Adrenal gland (tissue), 12 donors: ENCODE results near the gene FYB1. TPM values are rescaled to one million over a fixed set of nuclear protein-coding genes. Genes with fewer than 3 reads are reported as not detected.
"Not testable (repeated sequence)": the region's sequence is repeated elsewhere in the genome, so short reads cannot be mapped to it uniquely, and the experiment has no call there.

ENCODE experiments used
- DNase-seq, 7 donors: peaks; one replicate each; pipeline ENCODE4 v3.0.0-alpha.2; 2019 to 2020
- H3K27ac ChIP-seq, 5 donors: fragments of 200-600 bp; sonication (generic) in 4 of 5; 1 replicate in 3 of 5; 2 replicates in 2 of 5; pipeline versions ENCODE4 v1.5.1 to v1.8.0; 2016 to 2020; ENCODE audit warnings: mild to moderate bottlenecking in 1 of 5
- H3K27me3 ChIP-seq: fragments of 200-600 bp; 2 replicates; pipeline ENCODE4 v1.8.0; 2021
- H3K36me3 ChIP-seq, 2 donors: fragments of 200-600 bp; replicated peaks in 1 of 2; 1 replicate in 1 of 2; 2 replicates in 1 of 2; pipeline versions ENCODE4 v1.5.1 to v1.8.0; 2018 to 2022
- H3K4me1 ChIP-seq, 2 donors: fragments of 200-600 bp; replicated peaks in 1 of 2; 1 replicate in 1 of 2; 2 replicates in 1 of 2; pipeline versions ENCODE4 v1.5.1 to v1.8.0; 2018 to 2021
- H3K4me3 ChIP-seq, 4 donors: fragments of 200-600 bp; sonication (generic) in 3 of 4; one replicate each; pipeline ENCODE4 v1.5.1; 2016 to 2018
- H3K9me3 ChIP-seq, 3 donors: fragments of 200-600 bp; sonication (generic) in 1 of 3; replicated peaks in 1 of 3; 1 replicate in 2 of 3; 2 replicates in 1 of 3; pipeline versions ENCODE4 v1.5.1 to v1.8.0; 2016 to 2021
- POLR2A ChIP-seq, 2 donors: fragments of 450-650 bp; IDR thresholded peaks; one replicate each; pipeline ENCODE4 v1.6.1; 2017; ENCODE audit warnings: antibody characterized with exemption in 2 of 2, mild to moderate bottlenecking in 2 of 2, moderate library complexity in 1 of 2
- WGBS, 4 donors: extraction: QIAGEN DNeasy Blood & Tissue Kit in 2 of 4; methylation state at CpG; one replicate each; pipeline versions ENCODE4 v1.1.5 to v1.1.7; 2013 to 2017; 5-methylcytosine and 5-hydroxymethylcytosine counted together
- intact Hi-C, 2 donors: fragments of 100-400 bp; cut with DNase I; formaldehyde crosslinking; loops; one replicate each; pipeline versions ENCODE4 v1.14.1 to v1.15.0; 2022 to 2023
- polyA plus RNA-seq, 3 donors: library from polyadenylated mRNA; stranded (reverse); fragments of 200-250 nt in 2 of 3; fragments of 350-450 nt in 1 of 3; fragmentation: Illumina TruSeq in 1 of 3; extraction: RNeasy Lipid Tissue Mini Kit (QIAGEN cat#74804) in 1 of 3; gene quantifications; one replicate each; pipeline ENCODE4 v1.2.3, GENCODE V29; 2013 to 2014
- total RNA-seq, 9 donors: library from RNA; depleted of rRNA in 4 of 9; stranded (reverse); fragments of >200 nt in 4 of 9; fragments of 120-200 nt in 1 of 9; fragmentation: NEBNext Ultra II Directional in 1 of 9; extraction: Animal tissue kit (Norgen Biotek cat#: 25700) in 1 of 9; gene quantifications; one replicate each; pipeline versions ENCODE4 v1.1.0 to v1.2.4, GENCODE V29; 2013 to 2023
- TF ChIP-seq, protein P1 (sequence below), 6 experiments: fragments of 450-650 bp in 4 of 6; fragments of 200-600 bp in 2 of 6; sonication (generic) in 1 of 6; IDR thresholded peaks; 1 replicate in 5 of 6; 2 replicates in 1 of 6; pipeline versions ENCODE4 v1.5.1 to v1.8.0; 2016 to 2021; ENCODE audit warnings: antibody characterized with exemption in 6 of 6, mild to moderate bottlenecking in 2 of 6, moderate library complexity in 1 of 6
- donor health status: healthy with polysubstance abuse.
- donor health status: Bipolar disorder and iron deficiency.
- donor health status: DM: yes; HTN: yes; CAD: no.
- donor health status: DM: no; HTN: no; CAD: no.
- donor health status: DM: no; HTN: no; CAD: no.
- donor health status: DM: yes; HTN: yes; CAD: no.

Gene FYB1
- total and polyA plus RNA-seq, 12 donors = 1.6 to 29.8 (median 13.6) TPM

DNA sequence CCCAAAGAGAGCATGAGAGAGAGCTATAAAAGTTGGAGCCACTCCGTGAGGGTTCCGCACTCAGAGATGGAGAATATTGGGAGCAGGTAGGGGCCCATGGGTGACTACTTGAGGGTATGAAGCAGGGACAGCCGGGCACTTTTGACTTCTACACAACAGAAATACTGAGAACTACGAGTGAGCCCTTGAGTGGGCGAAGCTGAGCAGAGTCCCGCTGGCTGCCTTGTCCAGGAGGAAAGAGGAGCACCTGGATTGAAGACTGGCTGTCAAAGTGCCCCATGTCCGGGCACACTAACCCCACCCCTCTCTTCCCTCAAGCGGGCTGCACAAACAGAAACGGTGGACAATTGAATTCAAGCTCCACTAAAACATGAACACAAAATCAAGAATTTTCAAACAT is 33.6 kb downstream of the FYB1 start:
- WGBS, 4 donors = 90 to 95% (median 93%) methylated on average over 9 of the region's 9 CpGs
- H3K27me3 ChIP-seq = no peaks in the 10 kb centered on the region
- DNase-seq = no peak
- intact Hi-C loops = no loop called here
- no peaks in the 10 kb centered on the region for H3K9me3 ChIP-seq
- no peak overlapping the region for H3K27ac ChIP-seq
- no peaks in the 10 kb centered on the region for H3K36me3 ChIP-seq
- H3K4me3 ChIP-seq = no peak overlapping the region
- no peaks in the 10 kb centered on the region for H3K4me1 ChIP-seq
- TF ChIP-seq, protein P1, sequence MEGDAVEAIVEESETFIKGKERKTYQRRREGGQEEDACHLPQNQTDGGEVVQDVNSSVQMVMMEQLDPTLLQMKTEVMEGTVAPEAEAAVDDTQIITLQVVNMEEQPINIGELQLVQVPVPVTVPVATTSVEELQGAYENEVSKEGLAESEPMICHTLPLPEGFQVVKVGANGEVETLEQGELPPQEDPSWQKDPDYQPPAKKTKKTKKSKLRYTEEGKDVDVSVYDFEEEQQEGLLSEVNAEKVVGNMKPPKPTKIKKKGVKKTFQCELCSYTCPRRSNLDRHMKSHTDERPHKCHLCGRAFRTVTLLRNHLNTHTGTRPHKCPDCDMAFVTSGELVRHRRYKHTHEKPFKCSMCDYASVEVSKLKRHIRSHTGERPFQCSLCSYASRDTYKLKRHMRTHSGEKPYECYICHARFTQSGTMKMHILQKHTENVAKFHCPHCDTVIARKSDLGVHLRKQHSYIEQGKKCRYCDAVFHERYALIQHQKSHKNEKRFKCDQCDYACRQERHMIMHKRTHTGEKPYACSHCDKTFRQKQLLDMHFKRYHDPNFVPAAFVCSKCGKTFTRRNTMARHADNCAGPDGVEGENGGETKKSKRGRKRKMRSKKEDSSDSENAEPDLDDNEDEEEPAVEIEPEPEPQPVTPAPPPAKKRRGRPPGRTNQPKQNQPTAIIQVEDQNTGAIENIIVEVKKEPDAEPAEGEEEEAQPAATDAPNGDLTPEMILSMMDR (IDR thresholded peaks at IDR 0.05) = no peak
- TF ChIP-seq POLR2A (IDR thresholded peaks at IDR 0.05) = no peak

DNA sequence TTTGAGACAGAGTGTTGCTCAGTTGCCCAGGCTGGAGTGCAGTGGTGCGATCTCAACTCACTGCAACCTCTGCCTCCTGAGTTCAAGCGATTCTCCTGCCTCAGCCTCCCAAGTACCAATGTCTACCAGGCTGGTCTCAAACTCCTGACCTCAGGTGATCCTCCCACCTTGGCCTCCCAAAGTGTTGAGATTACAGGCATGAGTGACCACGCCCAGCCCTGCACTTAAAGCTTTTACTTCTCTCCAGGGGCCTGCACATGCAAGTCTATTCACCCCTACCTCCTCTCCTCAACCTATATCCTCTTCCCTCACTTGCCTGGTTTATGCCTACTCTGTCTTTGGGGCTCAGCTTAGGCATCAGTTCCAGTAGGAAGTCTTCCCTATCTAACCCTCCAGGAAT is 39.8 kb downstream of the FYB1 start:
- H3K4me3 ChIP-seq, H3K9me3 ChIP-seq, DNase-seq, H3K27ac ChIP-seq, H3K27me3 ChIP-seq, intact Hi-C loops, H3K36me3 ChIP-seq, H3K4me1 ChIP-seq: not testable (repeated sequence)
- 51 to 80% (median 60%) methylated on average over 3 of the region's 3 CpGs for WGBS, 4 donors

DNA sequence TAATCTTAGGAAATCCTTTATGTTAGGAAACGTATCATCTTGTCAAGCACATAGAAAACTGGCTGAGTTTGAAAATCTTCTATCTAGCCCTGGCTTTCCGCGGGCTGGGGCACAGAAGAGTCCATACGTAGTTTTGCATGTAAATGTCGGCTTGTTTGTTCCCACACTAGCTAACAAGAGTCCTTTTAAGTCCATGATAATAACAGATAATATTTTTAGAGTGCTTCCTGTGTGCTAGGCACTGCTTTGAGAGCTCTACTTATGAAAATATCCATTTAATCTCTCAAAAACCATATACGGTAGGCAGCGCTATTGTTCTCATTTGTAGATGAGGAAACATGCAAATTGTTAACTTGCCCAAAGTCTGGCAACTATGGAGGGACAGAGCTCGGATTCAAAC is 40.5 kb downstream of the FYB1 start:
- H3K4me3 ChIP-seq = no peak overlapping the region
- no peaks in the 10 kb centered on the region for H3K36me3 ChIP-seq
- intact Hi-C loops = no loop called here
- no peak for TF ChIP-seq POLR2A (IDR thresholded peaks at IDR 0.05)
- TF ChIP-seq, protein P1 (IDR thresholded peaks at IDR 0.05) = no peak
- H3K27ac ChIP-seq = no peak overlapping the region
- no peak for DNase-seq
- peaks cover 8 to 15% of the 10 kb centered on the region in 2 donors for H3K4me1 ChIP-seq
- no peaks in the 10 kb centered on the region for H3K27me3 ChIP-seq
- H3K9me3 ChIP-seq = no peaks in the 10 kb centered on the region
- WGBS, 4 donors = 80 to 86% (median 81%) methylated on average over 8 of the region's 8 CpGs

DNA sequence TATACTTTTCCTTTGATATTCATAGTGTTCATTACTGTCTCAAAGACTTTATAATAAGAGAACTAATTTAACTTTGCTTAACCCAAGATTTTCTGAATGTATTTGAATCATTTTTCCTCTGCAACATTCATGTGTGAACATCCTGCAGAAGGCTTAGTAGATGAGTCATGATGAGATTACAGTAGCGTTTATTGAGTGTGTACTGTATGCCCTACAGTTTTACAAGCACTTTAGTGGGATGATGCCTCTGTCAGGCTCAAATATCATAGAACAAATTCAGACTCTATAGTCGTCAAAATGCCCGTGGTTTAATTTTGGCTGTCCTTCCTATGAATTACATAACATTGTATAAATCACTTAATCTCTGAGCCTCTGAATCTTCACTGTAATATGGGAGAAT is 41.2 kb downstream of the FYB1 start:
- WGBS, 4 donors = 18 to 43% (median 24%) methylated on average over 3 of the region's 3 CpGs
- DNase-seq = no peak
- intact Hi-C loops = no loop called here
- TF ChIP-seq, protein P1 (IDR thresholded peaks at IDR 0.05) = no peak
- no peak for TF ChIP-seq POLR2A (IDR thresholded peaks at IDR 0.05)
- Histone ChIP-seq H3K36me3 (no peaks in the 10 kb centered on the region), H3K27ac (no peak overlapping the region), H3K4me3 (no peak overlapping the region), H3K4me1 (peaks cover 8 to 15% of the 10 kb centered on the region in 2 donors), H3K9me3 (no peaks in the 10 kb centered on the region), H3K27me3 (no peaks in the 10 kb centered on the region)

DNA sequence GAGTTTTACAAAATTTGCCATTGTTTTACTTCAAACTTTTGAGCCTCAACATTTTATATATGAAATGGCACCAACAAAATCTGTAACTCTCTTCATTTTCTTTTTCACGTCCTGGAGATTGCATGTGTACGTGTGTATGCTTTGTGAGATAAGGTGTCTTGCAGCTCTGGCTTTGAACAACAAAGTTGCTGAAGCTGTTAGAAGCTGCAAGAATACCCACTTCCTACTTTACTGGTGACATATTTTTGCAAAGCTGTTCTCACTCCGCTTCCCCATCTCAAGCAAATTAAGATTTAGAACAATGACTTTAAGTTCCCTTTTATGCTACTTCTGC is 41.8 kb downstream of the FYB1 start:
- intact Hi-C loops = no loop called here
- no peaks in the 10 kb centered on the region for H3K27me3 ChIP-seq
- 68 to 80% (median 76%) methylated on average over 3 of the region's 3 CpGs for WGBS, 4 donors
- TF ChIP-seq, protein P1 (IDR thresholded peaks at IDR 0.05) = no peak
- no peak for TF ChIP-seq POLR2A (IDR thresholded peaks at IDR 0.05)
- peaks cover 8 to 15% of the 10 kb centered on the region in 2 donors for H3K4me1 ChIP-seq
- H3K4me3 ChIP-seq = no peak overlapping the region
- H3K27ac ChIP-seq = no peak overlapping the region
- H3K9me3 ChIP-seq = no peaks in the 10 kb centered on the region
- H3K36me3 ChIP-seq = no peaks in the 10 kb centered on the region
- no peak for DNase-seq
